ENCODE data around the gene YES1. TPM values are rescaled to one million over a fixed set of nuclear protein-coding genes. Genes with fewer than 3 reads are reported as not detected.

The YES1 gene
- total and polyA plus RNA-seq, 4 donors: 12.5 to 57.6 (median 21.9) TPM

GRCh38 chr18:789397-789796 lies 22.6 kb downstream of the YES1 start:
- no peak for DNase-seq (ENCODE audit: low spot score)
- Histone ChIP-seq H3K4me3 (ENCODE audit: low read depth in 1 of 3, low read length in 3 of 3) (no peak overlapping the region), H3K36me3 (ENCODE audit: control insufficient read depth in 4 of 4, insufficient read depth in 3 of 4, low read depth in 1 of 4, low read length in 3 of 4) (no peaks in the 10 kb centered on the region), H3K9me3 (ENCODE audit: control insufficient read depth in 4 of 4, low read length in 3 of 4) (no peaks in the 10 kb centered on the region), H3K27ac (ENCODE audit: low read depth in 1 of 2, low read length in 2 of 2) (no peak overlapping the region), H3K27me3 (ENCODE audit: control insufficient read depth in 4 of 4, insufficient read depth in 4 of 4, low read length in 3 of 4) (no peaks in the 10 kb centered on the region), H3K9ac (ENCODE audit: low read depth in 1 of 2, low read length in 2 of 2) (no peak overlapping the region), H3K4me1 (ENCODE audit: control insufficient read depth in 4 of 4, insufficient read depth in 4 of 4, low read length in 3 of 4) (peaks cover 0 to 3% (median 0%) of the 10 kb centered on the region in 4 donors)
- WGBS: 93% methylated on average over 1 of the region's 1 CpG
- TF ChIP-seq CTCF (IDR thresholded peaks at IDR 0.05; ENCODE audit: low read depth, low read length, missing input control) (no peak), YY1 (IDR thresholded peaks at IDR 0.05) (no peak), EGR1 (IDR thresholded peaks at IDR 0.05; ENCODE audit: low read depth in 2 of 2) (no peak), FOXA2 (IDR thresholded peaks at IDR 0.05) (no peak), NR2F2 (IDR thresholded peaks at IDR 0.05) (no peak), HNF4G (IDR thresholded peaks at IDR 0.05) (no peak), MAX (IDR thresholded peaks at IDR 0.05) (no peak), SP1 (IDR thresholded peaks at IDR 0.05) (no peak), JUND (IDR thresholded peaks at IDR 0.05) (no peak), RAD21 (IDR thresholded peaks at IDR 0.05) (no peak), TAF1 (conservative IDR thresholded peaks at IDR 0.05) (no peak), ZBTB33 (IDR thresholded peaks at IDR 0.05) (no peak), REST (IDR thresholded peaks at IDR 0.05) (no peak), ATF3 (IDR thresholded peaks at IDR 0.05) (no peak), HNF4A (conservative IDR thresholded peaks at IDR 0.05) (no peak), RXRA (IDR thresholded peaks at IDR 0.05) (no peak), GABPA (IDR thresholded peaks at IDR 0.05 in 1 of 2, conservative IDR thresholded peaks at IDR 0.05 in 1 of 2) (no peak), FOXA1 (IDR thresholded peaks at IDR 0.05) (no peak)

Data from liver (tissue), 9 donors.